WERI-Rb-1 (cell line): ENCODE results near the gene ANKRD45.
"Not testable (repeated sequence)": the region's sequence is repeated elsewhere in the genome, so short reads cannot be mapped to it uniquely, and the experiment has no call there.

Source experiments
- DNase-seq: peaks from one replicate; pipeline ENCODE4 v3.0.0-alpha.2; 2020
- H3K27ac ChIP-seq: fragments of 250-450 bp; sonication (Bioruptor Pico); 2 replicates; pipeline ENCODE4 v1.5.1; 2020; ENCODE audit warnings: mild to moderate bottlenecking, moderate library complexity
- H3K27me3 ChIP-seq: fragments of 250-450 bp; sonication (Bioruptor Pico); 2 replicates; pipeline ENCODE4 v1.5.1; 2021; ENCODE audit warnings: mild to moderate bottlenecking, low read depth, moderate library complexity; ENCODE audit not compliant: insufficient read depth, severe bottlenecking
- H3K36me3 ChIP-seq: fragments of 250-450 bp; sonication (Bioruptor Pico); 2 replicates; pipeline ENCODE4 v1.5.1; 2020; ENCODE audit warnings: mild to moderate bottlenecking, moderate library complexity
- H3K4me3 ChIP-seq: 2 replicates; pipeline ENCODE4 v1.5.1; 2011; ENCODE audit warnings: low read depth, mild to moderate bottlenecking, control low read depth, low read length
- H3K9me3 ChIP-seq: fragments of 250-450 bp; sonication (Bioruptor Pico); 2 replicates; pipeline ENCODE4 v1.5.1; 2021; ENCODE audit warnings: mild to moderate bottlenecking, moderate library complexity; ENCODE audit not compliant: severe bottlenecking
- TF ChIP-seq, protein P1 (sequence below): IDR thresholded peaks from 2 replicates; pipeline ENCODE4 v1.5.1; 2011; ENCODE audit warnings: low read depth, mild to moderate bottlenecking, control low read depth, inconsistent platforms, low read length

The ANKRD45 gene

GRCh38 chr1:173708787-173709186, 39.1 kb upstream of the ANKRD45 start:
- Histone ChIP-seq H3K27ac (no peak overlapping the region; the same call in 1 of the 2 replicates), H3K36me3 (no peaks in the 10 kb centered on the region), H3K4me3 (no peak overlapping the region), H3K9me3 (no peaks in the 10 kb centered on the region), H3K27me3 (no peaks in the 10 kb centered on the region)
- TF ChIP-seq, protein P1, sequence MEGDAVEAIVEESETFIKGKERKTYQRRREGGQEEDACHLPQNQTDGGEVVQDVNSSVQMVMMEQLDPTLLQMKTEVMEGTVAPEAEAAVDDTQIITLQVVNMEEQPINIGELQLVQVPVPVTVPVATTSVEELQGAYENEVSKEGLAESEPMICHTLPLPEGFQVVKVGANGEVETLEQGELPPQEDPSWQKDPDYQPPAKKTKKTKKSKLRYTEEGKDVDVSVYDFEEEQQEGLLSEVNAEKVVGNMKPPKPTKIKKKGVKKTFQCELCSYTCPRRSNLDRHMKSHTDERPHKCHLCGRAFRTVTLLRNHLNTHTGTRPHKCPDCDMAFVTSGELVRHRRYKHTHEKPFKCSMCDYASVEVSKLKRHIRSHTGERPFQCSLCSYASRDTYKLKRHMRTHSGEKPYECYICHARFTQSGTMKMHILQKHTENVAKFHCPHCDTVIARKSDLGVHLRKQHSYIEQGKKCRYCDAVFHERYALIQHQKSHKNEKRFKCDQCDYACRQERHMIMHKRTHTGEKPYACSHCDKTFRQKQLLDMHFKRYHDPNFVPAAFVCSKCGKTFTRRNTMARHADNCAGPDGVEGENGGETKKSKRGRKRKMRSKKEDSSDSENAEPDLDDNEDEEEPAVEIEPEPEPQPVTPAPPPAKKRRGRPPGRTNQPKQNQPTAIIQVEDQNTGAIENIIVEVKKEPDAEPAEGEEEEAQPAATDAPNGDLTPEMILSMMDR: no peak
- no peak for DNase-seq

GRCh38 chr1:173705117-173705516, 35.5 kb upstream of the ANKRD45 start:
- Histone ChIP-seq H3K36me3 (no peaks in the 10 kb centered on the region), H3K4me3 (no peak overlapping the region), H3K27me3 (no peaks in the 10 kb centered on the region), H3K27ac (no peak overlapping the region), H3K9me3 (no peaks in the 10 kb centered on the region)
- TF ChIP-seq, protein P1: no peak
- no peak for DNase-seq

DNA sequence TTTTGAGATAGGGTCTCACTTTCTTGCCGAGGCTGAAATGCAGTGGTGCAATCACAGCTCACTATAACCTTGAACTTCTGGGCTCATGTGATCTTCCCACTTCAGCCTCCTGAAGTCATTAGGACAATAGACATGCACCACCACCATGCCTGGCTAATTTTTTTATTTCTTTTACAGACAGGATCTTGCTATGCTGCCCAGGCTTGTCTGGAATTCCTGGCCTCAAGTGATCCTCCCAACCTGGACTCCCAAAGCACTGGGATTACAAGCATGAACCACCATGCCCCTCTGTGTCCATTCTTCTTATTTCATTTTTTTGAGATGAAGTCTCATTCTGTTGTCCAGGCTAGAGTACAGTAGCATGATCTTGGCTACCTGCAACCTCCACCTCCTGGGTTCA, 33.1 kb upstream of the ANKRD45 start:
- no peak for DNase-seq
- H3K36me3 ChIP-seq: no peaks in the 10 kb centered on the region
- no peak overlapping the region for H3K27ac ChIP-seq
- no peak overlapping the region for H3K4me3 ChIP-seq
- TF ChIP-seq, protein P1: no peak
- no peaks in the 10 kb centered on the region for H3K27me3 ChIP-seq
- H3K9me3 ChIP-seq: no peaks in the 10 kb centered on the region

- H3K27me3 ChIP-seq, H3K4me3 ChIP-seq, H3K9me3 ChIP-seq, H3K27ac ChIP-seq, H3K36me3 ChIP-seq, DNase-seq: not testable (repeated sequence)
Measured at GRCh38 chr1:173701299-173701698, 31.6 kb upstream of the ANKRD45 start.

GRCh38 chr1:173693238-173693637, 23.6 kb upstream of the ANKRD45 start:
- Histone ChIP-seq H3K27me3 (no peaks in the 10 kb centered on the region), H3K4me3 (no peak overlapping the region), H3K27ac (no peak overlapping the region), H3K9me3 (no peaks in the 10 kb centered on the region), H3K36me3 (no peaks in the 10 kb centered on the region)
- TF ChIP-seq, protein P1: no peak
- DNase-seq: no peak

DNA sequence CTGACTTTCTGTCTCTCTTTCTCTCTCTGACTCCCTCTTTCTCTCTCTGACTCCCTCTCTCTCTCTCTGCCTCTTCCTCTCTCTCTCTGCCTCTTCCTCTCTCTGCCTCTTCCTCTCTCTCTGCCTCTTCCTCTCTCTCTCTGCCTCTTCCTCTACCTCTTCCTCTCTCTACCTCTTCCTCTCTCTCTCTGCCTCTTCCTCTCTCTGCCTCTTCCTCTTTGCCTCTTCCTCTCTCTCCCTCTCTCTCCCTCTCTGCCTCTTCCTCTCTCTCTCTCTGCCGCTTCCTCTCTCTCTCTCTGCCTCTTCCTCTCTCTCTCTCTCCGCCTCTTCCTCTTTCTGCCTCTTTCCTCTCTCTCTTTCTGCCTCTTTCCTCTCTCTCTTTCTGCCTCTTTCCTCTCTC, 18.6 kb upstream of the ANKRD45 start:
- TF ChIP-seq, protein P1: no peak
- DNase-seq: no peak
- no peaks in the 10 kb centered on the region for H3K9me3 ChIP-seq
- no peak overlapping the region for H3K4me3 ChIP-seq
- H3K27me3 ChIP-seq: no peaks in the 10 kb centered on the region
- H3K27ac ChIP-seq: no peak overlapping the region
- H3K36me3 ChIP-seq: no peaks in the 10 kb centered on the region

GRCh38 chr1:173685121-173685520, 15.5 kb upstream of the ANKRD45 start:
- not testable (repeated sequence) for DNase-seq, H3K27me3 ChIP-seq, H3K27ac ChIP-seq, H3K4me3 ChIP-seq, H3K36me3 ChIP-seq, H3K9me3 ChIP-seq

GRCh38 chr1:173683838-173684237, 14.2 kb upstream of the ANKRD45 start:
- not testable (repeated sequence) for H3K4me3 ChIP-seq, DNase-seq, H3K36me3 ChIP-seq, H3K27ac ChIP-seq, H3K27me3 ChIP-seq, H3K9me3 ChIP-seq
